HG03571 (cell line): Measurements from ENCODE around the gene ZNF385D.

ENCODE experiments used
- ATAC-seq: cut with Tn5 transposase; IDR thresholded peaks from one replicate; pipeline ENCODE4 v1.9.1; 2021; ENCODE audit not compliant: unreplicated experiment

ZNF385D gene

GRCh38 chr3:21618695-21619094 is 132.3 kb downstream of the ZNF385D start:
- no peak for ATAC-seq

DNA sequence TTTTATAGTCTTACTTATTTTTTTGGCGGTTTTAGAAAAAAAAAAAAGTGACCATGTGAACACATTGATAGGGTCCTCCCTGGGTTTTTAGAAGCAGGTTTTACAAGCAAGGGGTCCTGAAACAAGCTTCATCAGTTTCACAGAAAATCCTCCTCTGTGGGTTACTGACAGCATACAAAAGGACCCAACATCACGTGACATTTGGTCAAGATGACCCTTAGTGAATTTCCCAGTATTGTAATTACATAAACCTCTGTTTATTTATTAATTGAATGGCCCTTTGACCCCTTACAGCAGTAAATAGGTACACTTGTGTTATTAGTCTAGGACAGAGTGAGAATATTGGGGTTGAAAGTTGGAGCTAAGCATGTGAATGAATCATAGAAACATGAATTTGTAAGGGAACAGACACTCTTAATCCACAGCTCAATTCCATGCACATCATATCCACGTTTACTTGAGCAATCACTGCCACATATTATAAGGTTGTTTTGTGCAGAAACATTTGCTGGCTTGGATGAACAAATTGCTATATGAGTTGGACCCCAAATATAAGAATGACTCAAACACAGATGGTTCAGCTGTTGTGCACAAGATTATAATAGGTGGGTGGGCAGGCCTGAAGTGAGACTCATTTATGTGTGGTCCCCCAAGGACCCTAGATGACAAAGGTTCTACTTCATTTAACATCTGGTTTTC is 137.5 kb downstream of the ZNF385D start:
- ATAC-seq = no peak

- no peak for ATAC-seq
These were observed 149.8 kb downstream of the ZNF385D start for GRCh38 chr3:21601178-21601577.

DNA sequence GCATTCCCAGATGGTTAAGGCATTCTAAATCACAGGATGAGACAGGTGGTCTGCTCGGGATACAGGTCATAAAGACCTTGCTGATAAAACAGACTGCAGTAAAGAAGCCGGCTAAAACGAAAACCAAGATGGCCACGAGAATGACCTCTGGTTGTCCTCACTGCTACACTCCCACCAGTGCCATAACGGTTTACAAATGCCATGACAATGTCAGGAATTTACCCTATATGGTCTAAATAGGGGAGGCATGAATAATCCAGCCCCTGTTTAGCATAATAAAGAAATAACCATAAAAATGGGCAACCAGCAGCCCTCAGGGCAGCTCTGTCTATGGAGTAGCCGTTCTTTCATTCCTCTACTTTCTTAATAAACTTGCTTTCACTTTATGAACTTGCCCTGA is 151.1 kb downstream of the ZNF385D start:
- no peak for ATAC-seq

GRCh38 chr3:21592828-21593227 is 158.2 kb downstream of the ZNF385D start:
- no peak for ATAC-seq

- ATAC-seq = no peak
These were observed 163.1 kb downstream of the ZNF385D start for GRCh38 chr3:21587894-21588293.

DNA sequence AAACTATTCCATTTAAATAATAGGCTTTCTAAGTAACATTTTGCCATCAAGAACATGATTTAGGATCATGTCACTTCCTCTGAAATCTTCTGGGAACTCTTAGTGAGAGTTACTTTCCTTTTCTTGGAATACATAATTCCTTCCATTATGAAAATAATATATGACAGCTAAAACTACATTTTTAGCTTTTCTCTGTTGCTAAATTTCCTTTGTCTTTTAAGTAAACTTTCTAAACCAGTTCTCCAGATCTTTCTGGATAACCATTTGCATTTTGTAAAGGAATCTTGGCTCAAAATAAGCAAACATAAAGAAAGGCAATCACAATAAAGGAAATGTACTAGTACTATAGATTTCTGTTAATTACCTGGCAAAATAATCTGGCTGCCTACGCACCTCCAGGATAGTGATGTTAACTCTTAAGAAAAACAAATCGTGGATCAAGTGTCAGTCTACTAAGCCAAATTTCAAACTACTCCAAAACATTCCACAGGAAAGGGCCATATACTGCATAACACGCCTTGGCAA is 165.7 kb downstream of the ZNF385D start:
- no peak for ATAC-seq

DNA sequence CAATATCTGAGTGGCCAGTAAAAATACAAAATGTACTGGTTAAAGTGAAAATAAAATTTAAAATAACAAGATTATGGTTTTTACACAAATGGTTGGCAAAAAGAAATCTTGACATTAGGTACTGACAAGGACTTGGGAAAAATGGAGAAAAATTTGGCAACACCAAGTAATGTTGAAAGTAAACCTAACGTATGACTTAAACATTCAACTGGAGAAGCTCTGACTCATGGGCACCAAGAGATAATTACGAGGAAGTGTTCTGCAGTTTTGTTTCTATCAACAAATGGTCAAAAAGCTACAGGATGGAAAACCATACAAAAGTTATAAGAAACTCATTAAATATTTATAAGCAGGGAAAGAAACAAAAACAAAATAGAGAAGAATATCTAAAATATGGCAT is 177.7 kb downstream of the ZNF385D start:
- no peak for ATAC-seq

DNA sequence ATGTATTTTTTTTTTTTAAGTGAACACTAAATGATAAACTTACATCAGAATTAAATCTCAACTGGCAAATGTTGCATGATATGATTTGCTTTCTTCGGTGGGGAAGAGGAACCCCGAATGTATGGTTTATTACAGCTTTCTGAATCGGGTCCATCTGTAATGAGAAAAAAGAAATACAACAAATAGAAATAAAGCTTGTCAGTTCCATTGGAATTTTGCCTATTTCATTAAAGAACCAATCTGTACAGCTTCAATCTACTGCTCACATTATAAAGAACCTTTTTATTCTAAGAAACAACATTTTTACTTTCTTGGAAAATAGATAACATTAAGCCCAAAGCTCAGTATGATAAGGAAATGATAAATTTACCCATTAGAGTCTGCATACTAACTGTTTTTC is 186.5 kb downstream of the ZNF385D start:
- ATAC-seq = no peak

- no peak for ATAC-seq
These were observed 188.8 kb downstream of the ZNF385D start for GRCh38 chr3:21562243-21562642.

DNA sequence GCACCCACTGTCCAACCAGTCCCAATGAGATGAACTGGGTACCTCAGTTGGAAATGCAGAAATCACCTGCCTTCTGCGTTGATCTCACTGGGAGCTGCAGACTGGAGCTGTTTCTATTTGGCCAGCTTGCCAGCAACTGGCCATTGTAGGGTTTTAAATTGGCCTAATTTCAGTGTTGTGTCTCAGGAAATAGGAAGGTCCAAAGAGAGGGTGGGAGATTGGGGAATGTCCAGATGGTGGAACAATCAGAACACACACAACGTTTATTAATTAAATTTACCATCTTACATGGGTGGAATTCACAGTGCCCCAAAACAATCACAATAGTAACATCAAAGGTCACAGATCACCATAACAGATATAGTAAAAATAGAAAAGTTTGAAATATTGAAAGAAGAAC is 189.5 kb downstream of the ZNF385D start:
- ATAC-seq = no peak

DNA sequence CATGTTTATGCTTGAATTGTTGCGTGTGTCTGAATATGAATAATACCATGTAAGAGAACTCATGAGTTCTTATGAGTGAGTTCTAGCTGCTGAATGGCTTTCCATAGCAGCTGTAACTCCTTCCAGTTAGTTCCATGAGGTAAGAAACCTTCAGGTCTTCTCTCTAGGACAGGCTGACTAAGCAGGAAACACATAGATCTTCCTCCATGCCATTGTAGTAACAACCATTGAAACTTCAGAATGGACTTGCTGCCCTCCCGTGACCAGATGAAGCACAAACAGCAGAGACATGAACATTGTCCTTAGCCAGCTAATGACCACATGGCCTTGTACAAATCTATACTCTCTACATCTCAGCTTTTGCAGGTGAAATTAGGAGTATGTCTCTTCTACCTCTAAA is 200.0 kb downstream of the ZNF385D start:
- no peak for ATAC-seq

- ATAC-seq = no peak
These were observed 206.9 kb downstream of the ZNF385D start for GRCh38 chr3:21544076-21544462.

DNA sequence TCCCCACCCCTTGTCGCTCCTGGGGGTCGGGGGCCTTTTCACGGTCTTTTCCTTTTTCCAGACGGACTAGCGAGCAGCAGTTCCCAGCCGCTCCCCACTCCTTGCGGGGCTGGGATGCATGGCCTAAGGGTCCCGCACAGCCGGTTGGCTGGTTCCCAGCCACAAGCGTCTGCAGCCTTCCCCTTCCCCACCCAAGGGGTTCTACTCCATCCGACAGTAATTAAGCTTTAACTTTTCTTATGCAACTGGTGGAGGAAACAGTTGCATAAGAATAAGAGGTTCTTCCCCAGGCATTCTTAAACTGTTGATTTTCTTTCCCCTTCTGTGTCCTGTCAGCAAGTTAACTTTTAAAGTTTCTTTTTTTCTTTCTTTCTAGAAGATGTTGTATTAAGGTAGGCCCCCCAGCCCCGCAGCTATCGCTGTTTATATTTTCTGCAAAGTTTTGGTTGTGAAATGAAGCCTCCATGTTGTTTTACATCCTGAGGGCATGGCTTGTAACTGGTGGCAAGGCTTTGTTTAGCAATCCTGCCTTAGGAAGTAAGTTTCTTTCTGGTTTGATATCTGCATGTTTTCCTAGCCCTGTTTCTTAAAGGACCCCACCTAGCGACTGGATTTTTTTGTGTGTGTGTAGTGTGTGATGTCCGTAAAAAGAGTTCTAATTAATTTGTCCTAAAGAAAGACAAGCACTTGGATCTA is 207.5 kb downstream of the ZNF385D start:
- ATAC-seq = no peak

DNA sequence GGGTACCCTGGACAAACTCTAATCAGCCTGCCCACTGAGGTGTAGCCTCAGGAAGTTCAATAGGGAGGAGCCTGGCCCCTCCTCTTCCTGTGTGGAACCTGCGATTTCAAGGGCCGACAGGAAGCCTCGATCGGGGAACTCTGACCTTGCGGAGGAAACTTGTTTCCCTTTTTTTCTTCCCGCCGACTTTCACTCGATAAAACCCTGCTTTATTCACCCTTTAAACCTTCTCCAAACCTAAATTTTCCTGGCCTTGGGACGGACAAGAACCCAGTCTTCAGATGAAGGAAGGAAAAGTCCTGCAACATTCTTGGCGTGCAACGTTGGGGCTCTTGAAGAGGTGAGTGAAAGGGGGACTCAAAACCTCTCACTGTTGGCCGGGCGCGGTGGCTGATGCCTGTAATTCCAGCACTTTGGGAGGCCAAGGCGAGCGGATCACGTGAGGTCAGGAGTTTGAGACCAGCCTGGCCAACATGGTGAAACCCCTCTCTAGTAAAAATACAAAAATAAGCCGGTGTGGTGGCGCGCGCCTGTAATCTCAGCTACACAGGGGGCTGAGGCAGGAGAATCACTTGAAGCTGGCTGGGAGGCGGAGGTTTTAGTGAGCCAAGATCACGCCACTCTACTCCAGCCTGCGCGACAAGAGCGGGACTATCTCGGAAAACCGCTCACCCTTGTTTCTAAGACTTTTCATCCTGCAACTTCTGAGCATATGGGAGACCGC is 208.2 kb downstream of the ZNF385D start:
- ATAC-seq = no peak

DNA sequence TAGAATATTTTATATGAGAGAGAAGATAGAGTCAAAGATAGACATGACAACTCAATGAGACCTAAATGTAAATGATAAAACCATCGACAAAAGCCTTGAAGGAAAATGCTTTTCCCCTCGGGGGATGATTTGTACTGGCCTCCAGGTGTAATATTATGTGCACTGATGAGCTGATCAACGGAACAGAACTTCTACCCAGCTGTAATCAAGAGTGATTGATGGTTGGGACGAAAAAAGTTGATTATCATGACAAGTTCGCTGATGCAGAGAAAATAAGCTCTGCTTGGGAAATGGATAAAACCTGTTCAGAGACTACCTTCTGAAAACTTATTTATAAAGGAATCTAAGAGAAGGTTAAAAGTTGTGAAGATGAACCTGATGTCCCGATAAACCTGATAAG is 210.7 kb downstream of the ZNF385D start:
- ATAC-seq = no peak

GRCh38 chr3:21534462-21534861 is 216.5 kb downstream of the ZNF385D start:
- ATAC-seq = no peak

DNA sequence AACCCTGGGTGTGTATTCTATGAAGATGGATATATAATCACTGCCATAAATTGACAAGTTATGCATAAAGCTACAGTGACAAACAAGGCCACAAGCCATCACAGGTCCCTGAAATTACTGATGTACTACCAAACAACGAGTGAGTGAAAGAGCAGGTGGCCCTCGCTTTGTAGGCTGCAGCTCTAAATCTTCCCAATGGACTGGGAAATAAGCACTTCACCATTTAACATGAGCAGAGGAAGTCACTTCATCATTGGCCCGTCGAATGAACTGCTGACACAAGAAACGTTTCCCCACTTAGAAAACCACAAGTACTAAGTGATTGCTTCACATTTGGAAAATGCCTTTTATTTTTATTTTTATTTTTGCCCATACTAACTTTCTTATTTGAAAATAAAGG is 218.0 kb downstream of the ZNF385D start:
- no peak for ATAC-seq

DNA sequence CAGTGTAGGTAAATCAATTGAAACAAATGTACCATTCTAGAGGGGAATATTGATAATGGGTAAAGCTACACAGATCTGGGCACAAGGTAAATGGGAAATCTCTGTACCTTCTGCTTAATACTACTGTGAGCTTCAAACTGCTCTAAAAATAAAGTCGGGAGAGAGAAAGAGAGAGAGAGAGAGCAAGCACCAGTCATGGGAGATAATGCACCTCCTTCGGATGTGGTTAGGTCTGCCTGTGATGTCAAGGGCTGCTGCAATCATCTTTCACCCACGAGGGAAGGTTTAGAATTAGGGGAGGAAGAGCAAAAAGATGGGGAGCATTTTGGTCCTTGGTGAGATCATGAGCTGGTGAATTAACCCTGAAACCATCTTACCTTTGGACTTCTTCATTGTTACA is 219.1 kb downstream of the ZNF385D start:
- ATAC-seq = no peak

GRCh38 chr3:21528291-21528995 is 222.6 kb downstream of the ZNF385D start:
- ATAC-seq = no peak

- ATAC-seq = no peak
These were observed 224.5 kb downstream of the ZNF385D start for GRCh38 chr3:21526461-21526860.
